Bronchial epithelial cell (primary cell): Measurements from ENCODE around the gene C17orf58. TPM values are rescaled to one million over a fixed set of nuclear protein-coding genes. Genes with fewer than 3 reads are reported as not detected.
"Not testable (repeated sequence)": the region's sequence is repeated elsewhere in the genome, so short reads cannot be mapped to it uniquely, and the experiment has no call there.

ENCODE experiments used
- DNase-seq: peaks from one replicate; pipeline ENCODE4 v3.0.0-alpha.2; 2010; ENCODE audit warnings: low read depth
- FAIRE-seq: peaks from 2 replicates; lab custom pipeline; 2011; peaks lifted over from hg19 to GRCh38; lab: Jason Lieb, UNC
- H3K27me3 ChIP-seq: 2 replicates; pipeline ENCODE4 v1.5.1; 2011; ENCODE audit warnings: low read length; ENCODE audit not compliant: control insufficient read depth, insufficient read depth
- H3K36me3 ChIP-seq: 2 replicates; pipeline ENCODE4 v1.5.1; 2011; ENCODE audit warnings: low read length; ENCODE audit not compliant: control insufficient read depth, insufficient read depth
- H3K4me3 ChIP-seq: 2 replicates; pipeline ENCODE4 v1.5.1; 2011; ENCODE audit warnings: mild to moderate bottlenecking, low read depth, low read length, control low read depth
- total RNA-seq: library from RNA; depleted of rRNA; stranded (reverse); fragments of >200 nt; gene quantifications from 2 replicates; pipeline ENCODE4 v1.2.1, GENCODE V29; 2014
- TF ChIP-seq, protein P1 (sequence below): IDR thresholded peaks from 2 replicates; pipeline ENCODE4 v1.5.1; 2011; ENCODE audit warnings: mild to moderate bottlenecking, moderate library complexity, low read length, control low read depth, inconsistent platforms; ENCODE audit not compliant: insufficient read depth, severe bottlenecking

The C17orf58 gene
- total RNA-seq, 1 donor from 2014 or later, result 7.4 TPM

DNA sequence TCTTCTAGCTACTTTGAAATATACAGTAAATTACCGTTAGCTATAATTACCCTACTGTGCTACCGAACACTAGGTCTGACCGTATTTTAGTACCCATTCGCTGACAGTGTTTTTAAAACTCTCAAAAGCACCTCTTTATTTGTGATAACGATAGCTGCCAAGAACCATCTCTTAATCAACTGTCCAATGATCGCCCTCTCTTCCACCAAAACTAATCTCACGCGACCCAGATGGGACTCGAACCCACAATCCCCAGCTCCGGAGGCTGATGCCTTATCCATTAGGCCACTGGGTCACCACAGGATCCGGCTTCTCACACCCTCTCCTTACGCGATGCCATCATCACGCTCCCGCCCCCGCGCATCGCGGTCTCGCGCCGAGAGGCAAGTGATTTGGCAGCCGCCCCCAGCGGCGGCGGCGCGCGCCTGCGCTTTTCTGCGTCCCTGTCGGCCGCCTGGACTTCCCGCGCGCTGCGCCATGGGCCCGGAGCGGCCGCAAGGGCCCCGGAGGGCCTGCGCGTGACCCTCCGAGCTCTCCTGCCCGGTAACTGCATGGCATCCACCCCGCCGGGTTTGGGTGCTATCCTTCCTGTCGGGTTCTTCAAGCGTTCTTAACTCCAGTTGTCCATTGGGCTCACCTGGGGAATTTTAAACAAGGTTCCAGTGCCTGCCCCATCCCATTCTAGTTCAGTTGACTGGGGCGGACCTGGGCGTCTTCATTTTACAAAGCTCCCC lies 23.6 kb upstream of the C17orf58 start:
- Histone ChIP-seq H3K36me3 (no peaks in the 10 kb centered on the region), H3K27me3 (peaks cover 2% of the 10 kb centered on the region), H3K4me3 (peak overlapping the region; percentile 59)
- FAIRE-seq (no peak), DNase-seq (peak; percentile 87)
- TF ChIP-seq, protein P1, sequence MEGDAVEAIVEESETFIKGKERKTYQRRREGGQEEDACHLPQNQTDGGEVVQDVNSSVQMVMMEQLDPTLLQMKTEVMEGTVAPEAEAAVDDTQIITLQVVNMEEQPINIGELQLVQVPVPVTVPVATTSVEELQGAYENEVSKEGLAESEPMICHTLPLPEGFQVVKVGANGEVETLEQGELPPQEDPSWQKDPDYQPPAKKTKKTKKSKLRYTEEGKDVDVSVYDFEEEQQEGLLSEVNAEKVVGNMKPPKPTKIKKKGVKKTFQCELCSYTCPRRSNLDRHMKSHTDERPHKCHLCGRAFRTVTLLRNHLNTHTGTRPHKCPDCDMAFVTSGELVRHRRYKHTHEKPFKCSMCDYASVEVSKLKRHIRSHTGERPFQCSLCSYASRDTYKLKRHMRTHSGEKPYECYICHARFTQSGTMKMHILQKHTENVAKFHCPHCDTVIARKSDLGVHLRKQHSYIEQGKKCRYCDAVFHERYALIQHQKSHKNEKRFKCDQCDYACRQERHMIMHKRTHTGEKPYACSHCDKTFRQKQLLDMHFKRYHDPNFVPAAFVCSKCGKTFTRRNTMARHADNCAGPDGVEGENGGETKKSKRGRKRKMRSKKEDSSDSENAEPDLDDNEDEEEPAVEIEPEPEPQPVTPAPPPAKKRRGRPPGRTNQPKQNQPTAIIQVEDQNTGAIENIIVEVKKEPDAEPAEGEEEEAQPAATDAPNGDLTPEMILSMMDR, result peak; percentile 43

DNA sequence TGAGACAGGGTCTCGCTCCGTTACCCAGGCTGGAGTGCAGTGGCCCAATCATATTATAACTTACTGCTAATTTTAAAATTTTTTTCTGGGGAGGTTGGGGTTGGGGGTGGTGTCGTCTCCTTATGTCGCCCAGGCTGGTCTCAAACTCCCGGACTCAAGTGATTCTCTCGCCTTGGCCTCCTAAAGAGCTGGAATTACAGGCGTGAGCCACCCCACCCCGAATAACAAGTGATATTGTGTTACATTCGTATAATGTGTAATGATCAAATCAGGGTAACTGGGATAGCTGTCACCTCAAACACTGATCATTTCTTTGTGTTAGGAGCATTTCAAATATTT lies 23.0 kb upstream of the C17orf58 start:
- no peak overlapping the region for H3K4me3 ChIP-seq

DNA sequence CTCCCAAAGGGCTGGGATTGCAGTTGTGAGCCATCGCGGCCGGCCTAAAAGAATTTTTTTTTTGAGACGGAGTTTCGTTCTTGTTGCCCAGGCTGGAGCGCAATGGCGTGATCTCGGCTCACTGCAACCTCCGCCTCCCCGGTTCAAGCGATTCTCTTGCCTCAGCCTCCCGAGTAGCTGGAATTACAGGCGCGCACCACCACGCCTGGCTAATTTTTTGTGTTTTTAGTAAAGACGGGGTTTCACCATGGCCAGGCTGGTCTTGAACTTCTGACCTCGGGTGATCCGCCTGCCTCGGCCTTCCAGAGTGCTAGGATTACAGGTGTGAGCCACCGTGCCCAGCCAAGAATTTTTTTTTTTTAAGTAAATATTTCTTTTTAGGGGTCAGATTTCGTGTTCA lies 22.2 kb upstream of the C17orf58 start:
- H3K4me3 ChIP-seq, FAIRE-seq, H3K36me3 ChIP-seq, DNase-seq, H3K27me3 ChIP-seq: not testable (repeated sequence)

More for the DNA sequence above, 23.0 kb upstream of the C17orf58 start:
- DNase-seq (no peak), FAIRE-seq (no peak)
- no peaks in the 10 kb centered on the region for H3K36me3 ChIP-seq
- TF ChIP-seq, protein P1, result no peak
- H3K27me3 ChIP-seq, result peaks cover 2% of the 10 kb centered on the region

DNA sequence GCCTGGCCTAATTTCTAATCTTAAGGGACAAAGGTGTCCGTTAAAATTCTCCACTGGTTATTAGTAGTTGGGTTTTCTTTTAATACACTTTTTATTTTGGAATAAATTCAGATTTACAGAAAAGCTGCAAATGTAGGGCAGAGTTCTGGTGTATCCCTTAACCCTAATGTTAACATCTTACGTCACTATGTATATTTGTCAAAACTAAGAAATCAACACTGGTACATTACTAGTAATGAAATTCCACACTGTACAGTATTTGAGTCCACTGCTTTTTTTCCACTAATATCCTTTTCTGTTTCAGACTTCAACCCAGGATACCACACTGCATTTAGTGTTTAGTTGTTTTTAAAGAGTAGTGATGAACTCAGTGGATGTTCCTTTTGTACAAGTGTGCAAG lies 20.6 kb upstream of the C17orf58 start:
- H3K4me3 ChIP-seq, result no peak overlapping the region
- FAIRE-seq, result no peak
- DNase-seq, result no peak

DNA sequence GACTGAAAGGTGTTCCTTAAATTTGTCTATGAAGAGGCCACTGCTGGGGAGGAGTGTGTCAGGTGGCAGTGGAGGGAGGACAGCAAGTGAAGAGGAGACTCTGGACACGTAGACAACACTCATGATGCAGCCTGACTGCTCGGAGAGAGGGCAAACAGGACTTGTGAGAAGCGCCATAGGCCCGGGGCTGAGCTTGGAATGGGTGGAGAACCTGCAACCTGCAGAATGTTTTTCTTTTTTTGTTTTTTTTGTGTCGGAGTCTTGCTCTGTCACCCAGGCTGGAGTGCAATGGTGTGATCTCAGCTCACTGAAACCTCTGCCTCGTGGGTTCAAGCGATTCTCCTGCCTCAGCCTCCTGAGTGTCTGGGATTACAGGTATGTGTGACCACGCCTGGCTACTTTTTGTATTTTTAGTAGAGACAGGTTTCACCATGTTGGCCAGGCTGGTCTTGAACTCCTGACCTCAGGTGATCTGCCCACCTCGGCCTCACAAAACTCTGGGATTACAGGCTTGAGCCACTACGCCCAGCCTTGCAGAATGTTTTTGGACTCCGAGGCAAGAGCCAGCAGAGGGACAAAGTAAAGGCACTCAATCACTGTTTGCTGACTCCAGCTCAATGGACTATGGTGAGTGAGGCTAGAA lies 18.9 kb upstream of the C17orf58 start:
- TF ChIP-seq, protein P1, result no peak
- DNase-seq (no peak), FAIRE-seq (no peak)
- Histone ChIP-seq H3K36me3 (no peaks in the 10 kb centered on the region), H3K27me3 (peaks cover 2% of the 10 kb centered on the region), H3K4me3 (no peak overlapping the region)

More for the DNA sequence above, 20.6 kb upstream of the C17orf58 start:
- H3K27me3 ChIP-seq, result peaks cover 2% of the 10 kb centered on the region
- H3K36me3 ChIP-seq, result no peaks in the 10 kb centered on the region
- TF ChIP-seq, protein P1, result no peak

DNA sequence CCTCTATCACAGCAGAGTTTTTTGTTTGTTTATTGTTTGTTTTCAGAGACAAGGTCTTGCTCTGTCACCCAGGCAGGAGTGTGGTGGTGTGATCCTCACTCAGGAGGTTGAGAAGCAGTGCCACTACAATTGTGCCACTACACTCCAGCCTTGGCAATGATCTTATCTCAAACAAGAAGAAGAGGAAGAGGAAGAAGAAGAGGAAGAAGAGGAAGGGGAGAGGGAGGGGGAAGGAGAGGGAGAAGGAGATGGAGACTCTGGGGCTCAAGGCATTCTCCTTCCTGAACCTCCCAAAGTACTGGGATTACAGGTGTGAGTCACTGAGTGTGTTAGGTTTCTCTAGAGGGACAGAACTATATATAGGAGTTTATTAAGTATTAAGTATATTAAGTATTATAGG lies 17.1 kb upstream of the C17orf58 start:
- FAIRE-seq (no peak), DNase-seq (no peak)
- Histone ChIP-seq H3K36me3 (no peaks in the 10 kb centered on the region), H3K4me3 (no peak overlapping the region), H3K27me3 (peaks cover 2% of the 10 kb centered on the region)
- TF ChIP-seq, protein P1, result no peak
